ENCODE measurements around the gene CTXND1. TPM values are rescaled to one million over a fixed set of nuclear protein-coding genes. Genes with fewer than 3 reads are reported as not detected.

Gene CTXND1
- total RNA-seq, 2 experiments from 2014 or later = not detected

DNA sequence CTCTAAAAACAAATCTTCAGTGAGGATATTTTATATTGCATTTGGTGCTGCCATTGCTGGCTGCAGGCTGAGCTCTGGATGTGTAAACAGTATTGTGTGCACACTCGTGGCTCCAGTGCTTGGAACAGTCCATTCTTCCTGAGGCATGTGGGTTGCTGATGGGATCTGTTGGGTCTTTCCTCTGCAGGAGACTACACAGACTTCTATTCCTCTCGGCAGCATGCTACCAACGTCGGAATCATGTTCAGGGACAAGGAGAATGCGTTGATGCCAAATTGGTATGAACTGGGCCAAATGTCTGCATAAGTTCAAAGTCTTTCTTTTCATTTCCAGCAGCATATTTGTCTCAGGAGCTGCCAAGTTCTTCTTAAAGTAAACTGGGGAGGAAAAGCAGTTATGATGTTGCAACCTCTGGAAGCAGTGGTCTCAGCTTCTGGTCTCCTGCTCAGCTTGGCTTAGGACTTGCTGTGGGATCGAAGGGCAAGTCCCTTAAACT, 89.9 kb downstream of the CTXND1 start:
- Histone ChIP-seq H3K9me2 (ENCODE audit: insufficient read depth, low read length) (no peaks in the 10 kb centered on the region), H3K27ac (ENCODE audit: low read depth, low read length, poor library complexity, severe bottlenecking) (no peak overlapping the region), H3K79me2 (ENCODE audit: insufficient read depth, low read depth, low read length) (no peaks in the 10 kb centered on the region), H3K4me2 (ENCODE audit: low read length) (no peak overlapping the region), H3K9me3 (ENCODE audit: low read length) (no peaks in the 10 kb centered on the region), H3K4me1 (ENCODE audit: insufficient read depth, low read length, poor library complexity, severe bottlenecking) (peaks cover 21% of the 10 kb centered on the region), H3K4me3 (ENCODE audit: low read depth, low read length, poor library complexity, severe bottlenecking) (no peak overlapping the region), H3K36me3 (ENCODE audit: insufficient read depth, low read length) (peaks cover 8% of the 10 kb centered on the region; the same call in 1 of the 2 replicates), H2AFZ (ENCODE audit: low read length) (no peak overlapping the region), H4K20me1 (ENCODE audit: insufficient read depth, low read length) (no peaks in the 10 kb centered on the region)
- POLR2A ChIA-PET = interaction anchor here (0.8 kb wide), 2 partner anchors 13 to 240 kb away, joined by 3 read pairs; no protein-coding TSS in a partner anchor
- CTCF ChIA-PET (ENCODE audit: unreplicated experiment) = no interaction called here
- BruUV-seq (replicated peaks) = no TSS peak
- TF ChIP-seq EZH2phosphoT487 (IDR thresholded peaks at IDR 0.05; ENCODE audit: borderline replicate concordance, low read depth, low read length) = no peak
- TF ChIP-seq, protein P1, sequence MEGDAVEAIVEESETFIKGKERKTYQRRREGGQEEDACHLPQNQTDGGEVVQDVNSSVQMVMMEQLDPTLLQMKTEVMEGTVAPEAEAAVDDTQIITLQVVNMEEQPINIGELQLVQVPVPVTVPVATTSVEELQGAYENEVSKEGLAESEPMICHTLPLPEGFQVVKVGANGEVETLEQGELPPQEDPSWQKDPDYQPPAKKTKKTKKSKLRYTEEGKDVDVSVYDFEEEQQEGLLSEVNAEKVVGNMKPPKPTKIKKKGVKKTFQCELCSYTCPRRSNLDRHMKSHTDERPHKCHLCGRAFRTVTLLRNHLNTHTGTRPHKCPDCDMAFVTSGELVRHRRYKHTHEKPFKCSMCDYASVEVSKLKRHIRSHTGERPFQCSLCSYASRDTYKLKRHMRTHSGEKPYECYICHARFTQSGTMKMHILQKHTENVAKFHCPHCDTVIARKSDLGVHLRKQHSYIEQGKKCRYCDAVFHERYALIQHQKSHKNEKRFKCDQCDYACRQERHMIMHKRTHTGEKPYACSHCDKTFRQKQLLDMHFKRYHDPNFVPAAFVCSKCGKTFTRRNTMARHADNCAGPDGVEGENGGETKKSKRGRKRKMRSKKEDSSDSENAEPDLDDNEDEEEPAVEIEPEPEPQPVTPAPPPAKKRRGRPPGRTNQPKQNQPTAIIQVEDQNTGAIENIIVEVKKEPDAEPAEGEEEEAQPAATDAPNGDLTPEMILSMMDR (conservative IDR thresholded peaks at IDR 0.05; ENCODE audit: low read length) = no peak
- intact Hi-C loops (cut with micrococcal nuclease; ENCODE audit: unreplicated experiment) = no loop called here
- DNase-seq (ENCODE audit: low spot score) = no peak

DNA sequence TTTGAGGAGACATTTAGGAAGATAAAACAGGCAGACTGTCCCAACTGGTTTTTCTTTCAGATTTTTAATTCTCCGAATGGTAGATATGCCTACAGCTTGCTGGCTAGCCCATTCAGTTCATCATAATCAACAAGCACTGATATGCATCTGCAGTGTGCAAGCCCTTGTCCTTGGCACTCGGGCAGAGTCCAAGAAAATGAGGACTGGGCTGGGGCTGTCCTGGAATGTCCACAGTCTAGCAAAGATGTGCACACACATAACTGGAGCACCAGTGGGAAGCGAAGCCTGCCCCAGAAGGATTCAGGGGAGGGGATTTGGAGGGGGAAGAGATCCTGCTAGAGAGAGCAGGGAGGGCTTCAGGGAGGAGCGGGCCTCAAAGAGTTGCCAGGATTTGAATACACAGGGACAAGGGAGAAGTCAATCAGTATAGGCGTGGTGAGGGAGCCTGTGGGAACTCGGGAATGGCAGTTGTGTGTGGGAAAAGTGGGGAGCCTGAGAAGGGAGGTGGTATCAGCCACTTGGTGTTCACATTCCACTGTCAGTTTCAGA, 90.5 kb downstream of the CTXND1 start:
- H3K36me3 ChIP-seq (ENCODE audit: insufficient read depth, low read length) = peaks cover 8% of the 10 kb centered on the region; the same call in 1 of the 2 replicates
- no peak overlapping the region for H3K4me2 ChIP-seq (ENCODE audit: low read length)
- DNase-seq (ENCODE audit: low spot score) = no peak
- POLR2A ChIA-PET = interaction anchor here (0.6 to 1.6 kb wide), 7 partner anchors 9 to 308 kb away, joined by 3 to 5 read pairs (median 3); no protein-coding TSS in a partner anchor
- no peak for TF ChIP-seq EZH2phosphoT487 (IDR thresholded peaks at IDR 0.05; ENCODE audit: borderline replicate concordance, low read depth, low read length)
- TF ChIP-seq, protein P1 (conservative IDR thresholded peaks at IDR 0.05; ENCODE audit: low read length) = no peak
- H3K9me2 ChIP-seq (ENCODE audit: insufficient read depth, low read length) = no peaks in the 10 kb centered on the region
- H3K9me3 ChIP-seq (ENCODE audit: low read length) = no peaks in the 10 kb centered on the region
- H3K4me1 ChIP-seq (ENCODE audit: insufficient read depth, low read length, poor library complexity, severe bottlenecking) = peaks cover 21% of the 10 kb centered on the region
- no peak overlapping the region for H2AFZ ChIP-seq (ENCODE audit: low read length)
- no peak overlapping the region for H3K27ac ChIP-seq (ENCODE audit: low read depth, low read length, poor library complexity, severe bottlenecking)
- H3K4me3 ChIP-seq (ENCODE audit: low read depth, low read length, poor library complexity, severe bottlenecking) = no peak overlapping the region
- H3K79me2 ChIP-seq (ENCODE audit: insufficient read depth, low read depth, low read length) = no peaks in the 10 kb centered on the region
- CTCF ChIA-PET (ENCODE audit: unreplicated experiment) = no interaction called here
- intact Hi-C loops (cut with micrococcal nuclease; ENCODE audit: unreplicated experiment) = no loop called here
- no TSS peak for BruUV-seq (replicated peaks)
- H4K20me1 ChIP-seq (ENCODE audit: insufficient read depth, low read length) = no peaks in the 10 kb centered on the region

GRCh38 chr15:80160570-80161156, 91.3 kb downstream of the CTXND1 start:
- peak; percentile 75 for DNase-seq (ENCODE audit: low spot score)
- H3K9me3 ChIP-seq (ENCODE audit: low read length) = no peaks in the 10 kb centered on the region
- CTCF ChIA-PET (ENCODE audit: unreplicated experiment) = no interaction called here
- TF ChIP-seq, protein P1 (conservative IDR thresholded peaks at IDR 0.05; ENCODE audit: low read length) = no peak
- TF ChIP-seq EZH2phosphoT487 (IDR thresholded peaks at IDR 0.05; ENCODE audit: borderline replicate concordance, low read depth, low read length) = no peak
- H3K79me2 ChIP-seq (ENCODE audit: insufficient read depth, low read depth, low read length) = no peaks in the 10 kb centered on the region
- peak overlapping the region; percentile 27 for H3K4me2 ChIP-seq (ENCODE audit: low read length)
- POLR2A ChIA-PET = interaction anchor here (0.6 to 1.6 kb wide), 6 partner anchors 9 to 308 kb away, joined by 3 to 5 read pairs (median 4); no protein-coding TSS in a partner anchor
- peaks cover 21% of the 10 kb centered on the region for H3K4me1 ChIP-seq (ENCODE audit: insufficient read depth, low read length, poor library complexity, severe bottlenecking)
- peak overlapping the region; percentile 22 for H3K27ac ChIP-seq (ENCODE audit: low read depth, low read length, poor library complexity, severe bottlenecking)
- H3K9me2 ChIP-seq (ENCODE audit: insufficient read depth, low read length) = no peaks in the 10 kb centered on the region
- H4K20me1 ChIP-seq (ENCODE audit: insufficient read depth, low read length) = no peaks in the 10 kb centered on the region
- H3K4me3 ChIP-seq (ENCODE audit: low read depth, low read length, poor library complexity, severe bottlenecking) = no peak overlapping the region
- H3K36me3 ChIP-seq (ENCODE audit: insufficient read depth, low read length) = peaks cover 8% of the 10 kb centered on the region; the same call in 1 of the 2 replicates
- H2AFZ ChIP-seq (ENCODE audit: low read length) = peak overlapping the region; percentile 32; the same call in 1 of the 2 replicates
- intact Hi-C loops (cut with micrococcal nuclease; ENCODE audit: unreplicated experiment) = no loop called here
- BruUV-seq (replicated peaks) = no TSS peak

Measured in OCI-LY7 (cell line).